GM19455 (cell line): ENCODE results near the gene POLR3E.
A peak's percentile ranks its signal among the peaks of the same experiment; 100 is the strongest.
"Not testable (repeated sequence)": the region's sequence is repeated elsewhere in the genome, so short reads cannot be mapped to it uniquely, and the experiment has no call there.

Experiments used
- ATAC-seq: cut with Tn5 transposase; IDR thresholded peaks from one replicate; pipeline ENCODE4 v1.9.1; 2021; ENCODE audit not compliant: unreplicated experiment

POLR3E gene

GRCh38 chr16:22291860-22292318, 5.3 kb upstream of the POLR3E start:
- no peak for ATAC-seq

GRCh38 chr16:22292320-22292719, 4.9 kb upstream of the POLR3E start:
- no peak for ATAC-seq

GRCh38 chr16:22293137-22294106, 3.8 kb upstream of the POLR3E start:
- ATAC-seq: no peak

- no peak for ATAC-seq
These were observed 740 bp upstream of the POLR3E start for GRCh38 chr16:22296225-22297113.

- ATAC-seq: peak; percentile 15
These were observed 893 bp downstream of the POLR3E start for GRCh38 chr16:22297871-22298733.

GRCh38 chr16:22299036-22299435, 1.8 kb downstream of the POLR3E start:
- ATAC-seq: no peak

GRCh38 chr16:22300427-22301071, 3.3 kb downstream of the POLR3E start:
- no peak for ATAC-seq

GRCh38 chr16:22301423-22301822, 4.2 kb downstream of the POLR3E start:
- not testable (repeated sequence) for ATAC-seq

GRCh38 chr16:22302776-22303363, 5.7 kb downstream of the POLR3E start:
- ATAC-seq: no peak

- ATAC-seq: no peak
These were observed 7.2 kb downstream of the POLR3E start for GRCh38 chr16:22304411-22304810.

GRCh38 chr16:22306788-22307187, 9.6 kb downstream of the POLR3E start:
- ATAC-seq: no peak

GRCh38 chr16:22307838-22308237, 10.6 kb downstream of the POLR3E start:
- ATAC-seq: no peak

- no peak for ATAC-seq
These were observed 11.8 kb downstream of the POLR3E start for GRCh38 chr16:22308824-22309520.

- ATAC-seq: no peak
These were observed 14.3 kb downstream of the POLR3E start for GRCh38 chr16:22311520-22311919.

- ATAC-seq: no peak
These were observed 15.9 kb downstream of the POLR3E start for GRCh38 chr16:22312897-22313781.

- ATAC-seq: no peak
These were observed 16.8 kb downstream of the POLR3E start for GRCh38 chr16:22313876-22314470.

GRCh38 chr16:22314661-22315626, 17.7 kb downstream of the POLR3E start:
- no peak for ATAC-seq
